ENCODE results near the gene PRODH2. TPM values are rescaled to one million over a fixed set of nuclear protein-coding genes. Genes with fewer than 3 reads are reported as not detected.

The PRODH2 gene
- total RNA-seq, 1 experiment from 2014 or later, result not detected

DNA sequence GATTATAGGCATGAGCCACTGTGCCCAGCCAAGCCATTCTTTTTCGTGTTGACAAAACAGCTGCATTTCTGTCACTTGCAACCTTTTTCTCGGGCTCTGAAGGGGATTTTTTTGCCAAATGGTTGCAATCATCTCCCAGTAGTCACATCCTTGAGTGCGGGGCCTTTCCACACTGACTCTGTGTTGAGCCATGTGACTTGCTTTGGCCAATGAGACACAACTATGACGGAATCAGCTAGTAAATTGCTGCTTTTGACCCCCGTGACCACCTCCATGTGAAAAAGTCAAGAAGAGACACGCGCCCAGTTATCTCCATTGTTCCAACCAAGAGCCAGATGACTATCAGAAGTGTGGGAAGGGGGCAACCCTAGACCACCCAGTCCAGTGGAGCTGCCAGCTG is 21.3 kb upstream of the PRODH2 start:
- H3K27ac Mint-ChIP-seq, result no peak overlapping the region
- H3K4me3 Mint-ChIP-seq, result no peak overlapping the region
- CTCF ChIA-PET, result interaction anchor here (0.5 to 1.7 kb wide), 7 partner anchors 12 to 277 kb away, joined by 3 to 6 read pairs (median 4); no protein-coding TSS in a partner anchor
- peaks cover 49% of the 10 kb centered on the region for H3K27me3 Mint-ChIP-seq (ENCODE audit: low read depth)
- peaks cover 5% of the 10 kb centered on the region; the same call in 1 of the 2 replicates for H3K4me1 Mint-ChIP-seq
- peaks cover 2% of the 10 kb centered on the region; the same call in 1 of the 2 replicates for H3K9me3 Mint-ChIP-seq
- TF ChIP-seq USF2 (CRISPR knock-in tag; IDR thresholded peaks at IDR 0.05), result peak; percentile 78
- TF ChIP-seq USF1 (CRISPR knock-in tag; IDR thresholded peaks at IDR 0.05), result peak; percentile 69
- TF ChIP-seq, protein P1, sequence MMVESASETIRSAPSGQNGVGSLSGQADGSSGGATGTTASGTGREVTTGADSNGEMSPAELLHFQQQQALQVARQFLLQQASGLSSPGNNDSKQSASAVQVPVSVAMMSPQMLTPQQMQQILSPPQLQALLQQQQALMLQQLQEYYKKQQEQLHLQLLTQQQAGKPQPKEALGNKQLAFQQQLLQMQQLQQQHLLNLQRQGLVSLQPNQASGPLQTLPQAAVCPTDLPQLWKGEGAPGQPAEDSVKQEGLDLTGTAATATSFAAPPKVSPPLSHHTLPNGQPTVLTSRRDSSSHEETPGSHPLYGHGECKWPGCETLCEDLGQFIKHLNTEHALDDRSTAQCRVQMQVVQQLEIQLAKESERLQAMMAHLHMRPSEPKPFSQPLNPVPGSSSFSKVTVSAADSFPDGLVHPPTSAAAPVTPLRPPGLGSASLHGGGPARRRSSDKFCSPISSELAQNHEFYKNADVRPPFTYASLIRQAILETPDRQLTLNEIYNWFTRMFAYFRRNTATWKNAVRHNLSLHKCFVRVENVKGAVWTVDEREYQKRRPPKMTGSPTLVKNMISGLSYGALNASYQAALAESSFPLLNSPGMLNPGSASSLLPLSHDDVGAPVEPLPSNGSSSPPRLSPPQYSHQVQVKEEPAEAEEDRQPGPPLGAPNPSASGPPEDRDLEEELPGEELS (CRISPR knock-in tag; IDR thresholded peaks at IDR 0.05), result no peak
- DNase-seq (ENCODE audit: low spot score) (no peak), ATAC-seq (no peak)
- no peaks in the 10 kb centered on the region for H3K36me3 Mint-ChIP-seq
- POLR2A ChIA-PET, result no interaction called here

GRCh38 chr19:35832054-35832453 is 19.4 kb upstream of the PRODH2 start:
- Mint-ChIP-seq H3K9me3 (no peaks in the 10 kb centered on the region), H3K4me3 (no peak overlapping the region), H3K4me1 (peaks cover 5% of the 10 kb centered on the region; the same call in 1 of the 2 replicates), H3K27ac (no peak overlapping the region), H3K36me3 (no peaks in the 10 kb centered on the region), H3K27me3 (ENCODE audit: low read depth) (peaks cover 45% of the 10 kb centered on the region)
- ATAC-seq (no peak), DNase-seq (ENCODE audit: low spot score) (no peak)
- ChIA-PET POLR2A (no interaction called here), CTCF (no interaction called here)
- TF ChIP-seq TEAD4 (CRISPR knock-in tag; IDR thresholded peaks at IDR 0.05) (no peak), OVOL2 (CRISPR knock-in tag; IDR thresholded peaks at IDR 0.05; ENCODE audit: borderline replicate concordance) (no peak), SP1 (CRISPR knock-in tag; conservative IDR thresholded peaks at IDR 0.05) (no peak), MYBL2 (CRISPR knock-in tag; IDR thresholded peaks at IDR 0.05) (no peak), GABPB1 (CRISPR knock-in tag; IDR thresholded peaks at IDR 0.05) (no peak), HMGXB4 (CRISPR knock-in tag; IDR thresholded peaks at IDR 0.05) (no peak)
- TF ChIP-seq, protein P2, sequence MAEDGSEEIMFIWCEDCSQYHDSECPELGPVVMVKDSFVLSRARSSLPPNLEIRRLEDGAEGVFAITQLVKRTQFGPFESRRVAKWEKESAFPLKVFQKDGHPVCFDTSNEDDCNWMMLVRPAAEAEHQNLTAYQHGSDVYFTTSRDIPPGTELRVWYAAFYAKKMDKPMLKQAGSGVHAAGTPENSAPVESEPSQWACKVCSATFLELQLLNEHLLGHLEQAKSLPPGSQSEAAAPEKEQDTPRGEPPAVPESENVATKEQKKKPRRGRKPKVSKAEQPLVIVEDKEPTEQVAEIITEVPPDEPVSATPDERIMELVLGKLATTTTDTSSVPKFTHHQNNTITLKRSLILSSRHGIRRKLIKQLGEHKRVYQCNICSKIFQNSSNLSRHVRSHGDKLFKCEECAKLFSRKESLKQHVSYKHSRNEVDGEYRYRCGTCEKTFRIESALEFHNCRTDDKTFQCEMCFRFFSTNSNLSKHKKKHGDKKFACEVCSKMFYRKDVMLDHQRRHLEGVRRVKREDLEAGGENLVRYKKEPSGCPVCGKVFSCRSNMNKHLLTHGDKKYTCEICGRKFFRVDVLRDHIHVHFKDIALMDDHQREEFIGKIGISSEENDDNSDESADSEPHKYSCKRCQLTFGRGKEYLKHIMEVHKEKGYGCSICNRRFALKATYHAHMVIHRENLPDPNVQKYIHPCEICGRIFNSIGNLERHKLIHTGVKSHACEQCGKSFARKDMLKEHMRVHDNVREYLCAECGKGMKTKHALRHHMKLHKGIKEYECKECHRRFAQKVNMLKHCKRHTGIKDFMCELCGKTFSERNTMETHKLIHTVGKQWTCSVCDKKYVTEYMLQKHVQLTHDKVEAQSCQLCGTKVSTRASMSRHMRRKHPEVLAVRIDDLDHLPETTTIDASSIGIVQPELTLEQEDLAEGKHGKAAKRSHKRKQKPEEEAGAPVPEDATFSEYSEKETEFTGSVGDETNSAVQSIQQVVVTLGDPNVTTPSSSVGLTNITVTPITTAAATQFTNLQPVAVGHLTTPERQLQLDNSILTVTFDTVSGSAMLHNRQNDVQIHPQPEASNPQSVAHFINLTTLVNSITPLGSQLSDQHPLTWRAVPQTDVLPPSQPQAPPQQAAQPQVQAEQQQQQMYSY (CRISPR knock-in tag; IDR thresholded peaks at IDR 0.05), result no peak
- TF ChIP-seq, protein P3, sequence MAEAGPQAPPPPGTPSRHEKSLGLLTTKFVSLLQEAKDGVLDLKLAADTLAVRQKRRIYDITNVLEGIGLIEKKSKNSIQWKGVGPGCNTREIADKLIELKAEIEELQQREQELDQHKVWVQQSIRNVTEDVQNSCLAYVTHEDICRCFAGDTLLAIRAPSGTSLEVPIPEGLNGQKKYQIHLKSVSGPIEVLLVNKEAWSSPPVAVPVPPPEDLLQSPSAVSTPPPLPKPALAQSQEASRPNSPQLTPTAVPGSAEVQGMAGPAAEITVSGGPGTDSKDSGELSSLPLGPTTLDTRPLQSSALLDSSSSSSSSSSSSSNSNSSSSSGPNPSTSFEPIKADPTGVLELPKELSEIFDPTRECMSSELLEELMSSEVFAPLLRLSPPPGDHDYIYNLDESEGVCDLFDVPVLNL (CRISPR knock-in tag; IDR thresholded peaks at IDR 0.05; ENCODE audit: borderline replicate concordance, low read depth), result no peak

DNA sequence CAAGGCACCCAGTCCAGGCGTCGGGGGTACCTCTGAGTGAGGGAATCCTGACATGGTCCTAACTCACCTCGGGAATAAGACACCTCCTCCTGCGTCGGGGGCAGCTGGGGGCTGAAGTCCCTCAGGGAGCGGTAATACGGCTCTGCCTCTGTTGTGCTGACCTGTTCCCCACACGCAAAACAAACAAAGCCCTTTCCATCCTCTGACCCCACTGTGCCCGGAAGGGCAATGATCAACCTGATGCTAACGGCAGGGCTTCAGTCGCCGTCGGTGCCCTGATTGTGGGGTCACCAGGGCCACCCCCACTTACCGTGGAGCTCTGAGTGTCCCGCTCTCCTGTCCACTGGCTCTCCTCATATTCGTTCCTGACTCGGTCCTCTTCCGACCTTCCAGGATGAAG is 18.3 kb upstream of the PRODH2 start:
- Mint-ChIP-seq H3K36me3 (no peaks in the 10 kb centered on the region), H3K27ac (no peak overlapping the region), H3K27me3 (ENCODE audit: low read depth) (peaks cover 41% of the 10 kb centered on the region), H3K4me3 (no peak overlapping the region), H3K9me3 (no peaks in the 10 kb centered on the region), H3K4me1 (peaks cover 5% of the 10 kb centered on the region; the same call in 1 of the 2 replicates)
- DNase-seq (ENCODE audit: low spot score) (no peak), ATAC-seq (no peak)
- ChIA-PET POLR2A (no interaction called here), CTCF (no interaction called here)
- TF ChIP-seq FOXK1 (CRISPR knock-in tag; IDR thresholded peaks at IDR 0.05), result no peak
- TF ChIP-seq AFF4 (CRISPR knock-in tag; IDR thresholded peaks at IDR 0.05; ENCODE audit: borderline replicate concordance), result no peak
- no peak for TF ChIP-seq OVOL2 (CRISPR knock-in tag; IDR thresholded peaks at IDR 0.05; ENCODE audit: borderline replicate concordance)
- no peak for TF ChIP-seq ZNF219 (CRISPR knock-in tag; IDR thresholded peaks at IDR 0.05; ENCODE audit: borderline replicate concordance)
- no peak for TF ChIP-seq MYBL2 (CRISPR knock-in tag; IDR thresholded peaks at IDR 0.05)
- no peak for TF ChIP-seq ZBTB21 (CRISPR knock-in tag; IDR thresholded peaks at IDR 0.05; ENCODE audit: borderline replicate concordance)
- no peak for TF ChIP-seq MXD4 (CRISPR knock-in tag; IDR thresholded peaks at IDR 0.05; ENCODE audit: borderline replicate concordance)

Data from WTC11 (cell line).